Kidney (tissue), 14 donors: ENCODE measurements around the gene USP3. TPM values are rescaled to one million over a fixed set of nuclear protein-coding genes. Genes with fewer than 3 reads are reported as not detected.

Experiments used
- DNase-seq, 5 donors: peaks; one replicate each; pipeline ENCODE4 v3.0.0-alpha.2; 2013 to 2020
- FAIRE-seq: peaks from 2 replicates; lab custom pipeline; 2012; peaks lifted over from hg19 to GRCh38; lab: Jason Lieb, UNC
- H3K27ac ChIP-seq, 2 donors: one replicate each; pipeline ENCODE4 v1.7.0; 2013; ENCODE audit warnings: low read depth in 2 of 2, low read length in 2 of 2, inconsistent platforms in 1 of 2
- H3K27me3 ChIP-seq: one replicate; pipeline ENCODE4 v1.7.1; 2013; ENCODE audit warnings: low read length, inconsistent platforms; ENCODE audit not compliant: control insufficient read depth, insufficient read depth
- H3K36me3 ChIP-seq, 3 donors: one replicate each; pipeline versions ENCODE4 v1.7.0 to v1.7.1; 2013; ENCODE audit warnings: low read length in 3 of 3, control low read depth in 1 of 3, inconsistent platforms in 1 of 3; ENCODE audit not compliant: insufficient read depth in 3 of 3, control insufficient read depth in 2 of 3
- H3K4me1 ChIP-seq, 3 donors: one replicate each; pipeline versions ENCODE4 v1.7.0 to v1.7.1; 2013; ENCODE audit warnings: low read length in 3 of 3, inconsistent platforms in 1 of 3, low read depth in 1 of 3; ENCODE audit not compliant: control insufficient read depth in 2 of 3, insufficient read depth in 2 of 3
- H3K4me3 ChIP-seq, 3 donors: one replicate each; pipeline versions ENCODE4 v1.7.0 to v1.8.1; 2013; ENCODE audit warnings: low read length in 3 of 3, control low read depth in 1 of 3, inconsistent platforms in 1 of 3
- H3K9ac ChIP-seq, 3 donors: one replicate each; pipeline versions ENCODE4 v1.7.0 to v1.7.1; 2013; ENCODE audit warnings: low read length in 3 of 3, control low read depth in 1 of 3, inconsistent platforms in 1 of 3
- H3K9me3 ChIP-seq, 3 donors: one replicate each; pipeline versions ENCODE4 v1.7.0 to v1.7.1; 2013; ENCODE audit warnings: low read length in 3 of 3, control low read depth in 1 of 3, inconsistent platforms in 1 of 3; ENCODE audit not compliant: control insufficient read depth in 2 of 3, insufficient read depth in 1 of 3
- intact Hi-C: fragments of 100-400 bp; cut with DNase I; formaldehyde crosslinking; loops from one replicate; pipeline ENCODE4 v1.11.1; 2022
- polyA plus RNA-seq: library from polyadenylated mRNA; stranded (reverse); fragments of 350-450 nt; fragmentation: Illumina TruSeq; extraction: RNeasy Lipid Tissue Mini Kit (QIAGEN cat#74804); gene quantifications from one replicate; pipeline ENCODE4 v1.2.3, GENCODE V29; 2014; ENCODE audit warnings: low read depth, low replicate concordance; ENCODE audit not compliant: insufficient read depth
- total RNA-seq: library from RNA; stranded (reverse); fragmentation: NEBNext Ultra II Directional; extraction: Animal tissue kit (Norgen Biotek cat#: 25700); gene quantifications from one replicate; pipeline ENCODE4 v1.2.1, GENCODE V29; 2021
- TF ChIP-seq, protein P1 (sequence below): IDR thresholded peaks from 3 replicates; pipeline ENCODE4 v1.5.1; 2012; ENCODE audit warnings: mild to moderate bottlenecking, moderate library complexity, borderline replicate concordance; ENCODE audit not compliant: insufficient read depth; ENCODE audit errors: extremely low read depth
- donor health status: control.
- donor health status: control.
- donor health status: control.
- donor health status: control.
- donor health status: control.
- donor health status: DM: yes; HTN: yes; CAD: no.
- donor health status: Normal renal cell carcinoma (clear cell type).

The USP3 gene
- total and polyA plus RNA-seq, 2 donors from 2014 or later, result 25.2 to 72.5 TPM

DNA sequence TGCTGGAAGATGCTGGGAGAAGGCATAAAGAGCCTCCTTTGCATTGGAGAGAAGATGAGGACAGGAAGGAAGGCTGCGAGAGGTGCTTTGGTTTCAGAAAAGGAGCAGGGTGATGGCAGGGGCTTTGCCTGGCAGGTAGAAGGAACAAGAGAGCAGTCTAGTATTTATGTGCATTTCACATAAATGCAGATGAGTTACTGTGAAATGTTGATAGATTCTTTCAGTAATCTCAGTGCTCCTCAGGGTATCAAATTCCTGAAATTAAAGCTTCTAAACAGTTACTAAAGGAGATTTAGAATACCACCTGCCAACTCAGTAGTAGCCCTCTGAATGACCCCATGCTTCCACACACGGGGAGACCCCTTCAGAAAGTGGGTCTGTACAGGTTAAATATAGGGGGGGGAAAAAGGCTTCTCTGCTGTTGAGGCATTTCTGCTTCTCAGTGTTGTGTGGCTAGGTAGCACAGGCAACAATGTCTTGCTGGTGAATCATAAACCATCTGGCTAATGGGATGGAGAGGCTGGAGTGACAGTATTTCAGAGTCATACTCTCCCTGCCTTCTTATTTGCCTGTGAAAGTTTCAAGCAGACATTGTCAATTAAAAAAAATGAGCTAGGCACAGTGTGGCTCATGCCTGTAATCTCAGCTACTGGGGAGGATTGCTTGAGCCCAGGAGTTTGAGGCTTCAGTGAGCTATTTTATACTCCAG is 78.5 kb downstream of the USP3 start:
- no peak overlapping the region for H3K4me3 ChIP-seq
- FAIRE-seq (no peak), DNase-seq (peak in 2 of 5 donors; percentile 47 to 60)
- no peaks in the 10 kb centered on the region for H3K9me3 ChIP-seq
- peaks cover 2 to 9% (median 4%) of the 10 kb centered on the region in 3 donors for H3K36me3 ChIP-seq
- H3K27me3 ChIP-seq, result no peaks in the 10 kb centered on the region
- intact Hi-C loops, result no loop called here
- H3K27ac ChIP-seq, result no peak overlapping the region
- TF ChIP-seq, protein P1, sequence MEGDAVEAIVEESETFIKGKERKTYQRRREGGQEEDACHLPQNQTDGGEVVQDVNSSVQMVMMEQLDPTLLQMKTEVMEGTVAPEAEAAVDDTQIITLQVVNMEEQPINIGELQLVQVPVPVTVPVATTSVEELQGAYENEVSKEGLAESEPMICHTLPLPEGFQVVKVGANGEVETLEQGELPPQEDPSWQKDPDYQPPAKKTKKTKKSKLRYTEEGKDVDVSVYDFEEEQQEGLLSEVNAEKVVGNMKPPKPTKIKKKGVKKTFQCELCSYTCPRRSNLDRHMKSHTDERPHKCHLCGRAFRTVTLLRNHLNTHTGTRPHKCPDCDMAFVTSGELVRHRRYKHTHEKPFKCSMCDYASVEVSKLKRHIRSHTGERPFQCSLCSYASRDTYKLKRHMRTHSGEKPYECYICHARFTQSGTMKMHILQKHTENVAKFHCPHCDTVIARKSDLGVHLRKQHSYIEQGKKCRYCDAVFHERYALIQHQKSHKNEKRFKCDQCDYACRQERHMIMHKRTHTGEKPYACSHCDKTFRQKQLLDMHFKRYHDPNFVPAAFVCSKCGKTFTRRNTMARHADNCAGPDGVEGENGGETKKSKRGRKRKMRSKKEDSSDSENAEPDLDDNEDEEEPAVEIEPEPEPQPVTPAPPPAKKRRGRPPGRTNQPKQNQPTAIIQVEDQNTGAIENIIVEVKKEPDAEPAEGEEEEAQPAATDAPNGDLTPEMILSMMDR, result no peak
- H3K4me1 ChIP-seq, result no peaks in the 10 kb centered on the region
- no peak overlapping the region for H3K9ac ChIP-seq

DNA sequence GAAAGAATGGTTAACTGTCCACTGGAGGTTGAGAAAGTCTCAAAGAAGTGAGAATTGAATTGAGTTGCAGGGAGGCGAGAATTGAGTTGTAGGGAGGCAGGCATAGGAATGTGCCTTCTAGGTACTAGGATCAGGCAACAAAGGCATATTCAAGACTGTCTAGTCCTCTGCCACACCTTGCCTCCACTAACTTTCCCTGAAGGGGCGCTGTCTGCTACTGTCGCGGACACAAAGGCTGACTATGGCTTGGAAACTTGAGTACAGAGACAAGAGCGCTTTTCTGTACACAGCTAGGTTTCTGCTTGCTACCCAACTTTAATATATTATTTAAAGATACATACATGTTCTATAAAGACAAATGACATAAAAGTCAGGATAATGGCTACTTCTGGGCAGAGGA is 82.4 kb downstream of the USP3 start:
- FAIRE-seq, result no peak
- no peaks in the 10 kb centered on the region for H3K27me3 ChIP-seq
- no peaks in the 10 kb centered on the region for H3K4me1 ChIP-seq
- no peak overlapping the region for H3K27ac ChIP-seq
- DNase-seq, result no peak
- no peaks in the 10 kb centered on the region for H3K9me3 ChIP-seq
- TF ChIP-seq, protein P1, result no peak
- no peak overlapping the region for H3K4me3 ChIP-seq
- H3K36me3 ChIP-seq, result peaks cover 4 to 35% (median 29%) of the 10 kb centered on the region in 3 donors
- intact Hi-C loops, result no loop called here
- H3K9ac ChIP-seq, result no peak overlapping the region

DNA sequence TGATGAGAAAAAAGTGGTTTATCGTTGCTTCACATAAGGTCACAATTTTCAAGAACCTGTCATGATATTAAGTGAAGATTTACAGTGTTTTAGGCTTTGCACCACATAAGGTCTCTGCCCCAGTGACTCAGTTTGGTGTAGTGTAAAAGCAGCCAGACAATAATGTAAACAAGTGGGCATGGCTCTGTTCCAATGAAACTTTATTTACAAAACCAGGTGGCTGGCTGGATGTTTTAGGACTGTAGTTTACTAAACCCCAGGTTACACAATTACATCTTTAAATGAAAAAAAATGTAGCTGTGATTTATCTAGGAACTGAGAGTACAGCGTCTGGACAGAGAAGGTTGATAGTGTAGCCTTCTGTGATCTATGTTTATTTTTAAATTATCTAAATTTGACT is 83.1 kb downstream of the USP3 start:
- DNase-seq (no peak), FAIRE-seq (no peak)
- H3K9ac ChIP-seq, result no peak overlapping the region
- no peaks in the 10 kb centered on the region for H3K27me3 ChIP-seq
- H3K4me1 ChIP-seq, result no peaks in the 10 kb centered on the region
- peaks cover 4 to 36% (median 28%) of the 10 kb centered on the region in 3 donors for H3K36me3 ChIP-seq
- H3K9me3 ChIP-seq, result no peaks in the 10 kb centered on the region
- TF ChIP-seq, protein P1, result no peak
- intact Hi-C loops, result no loop called here
- H3K27ac ChIP-seq, result no peak overlapping the region
- no peak overlapping the region for H3K4me3 ChIP-seq
